NK-92 (cell line): ENCODE data around the gene KIF4A.

Source experiments
- DNase-seq: peaks from one replicate; lab custom pipeline; 2025; ENCODE audit not compliant: unreplicated experiment; lab: John Stamatoyannopoulos, UW

Gene KIF4A

DNA sequence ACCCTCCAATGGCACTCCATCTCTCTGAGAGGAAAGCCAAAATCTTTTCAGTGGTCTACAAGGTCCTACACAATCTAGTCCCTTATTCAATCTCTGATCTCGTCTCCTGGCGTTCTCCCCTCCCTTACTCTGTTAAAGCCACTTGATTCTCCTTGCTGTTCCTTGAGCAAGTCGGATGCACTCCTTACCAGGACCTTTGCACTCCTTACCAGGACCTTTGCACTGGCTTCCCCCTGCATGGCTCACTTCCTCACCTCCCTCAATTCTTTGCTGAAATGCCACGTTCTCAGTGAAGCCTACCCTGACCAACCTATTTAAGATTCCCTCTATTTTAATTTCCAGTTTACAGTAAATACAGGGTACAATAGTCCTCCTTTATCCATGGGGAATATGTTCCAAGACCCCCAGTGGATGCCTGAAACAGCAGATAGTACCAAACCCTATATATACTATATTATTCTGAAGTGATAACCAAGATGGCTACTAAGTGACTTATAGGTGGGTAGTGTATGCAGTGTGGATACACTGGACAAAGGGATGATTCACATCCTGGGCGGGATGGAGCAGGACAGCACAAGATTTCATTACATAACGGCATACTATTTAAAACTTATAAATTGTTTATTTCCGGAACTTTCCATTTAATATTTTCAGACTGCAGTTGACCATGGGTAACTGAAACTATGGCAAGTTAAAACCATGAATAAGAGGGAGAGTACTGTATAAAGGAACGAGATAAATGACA is 148.2 kb downstream of the KIF4A start:
- no peak for DNase-seq

DNA sequence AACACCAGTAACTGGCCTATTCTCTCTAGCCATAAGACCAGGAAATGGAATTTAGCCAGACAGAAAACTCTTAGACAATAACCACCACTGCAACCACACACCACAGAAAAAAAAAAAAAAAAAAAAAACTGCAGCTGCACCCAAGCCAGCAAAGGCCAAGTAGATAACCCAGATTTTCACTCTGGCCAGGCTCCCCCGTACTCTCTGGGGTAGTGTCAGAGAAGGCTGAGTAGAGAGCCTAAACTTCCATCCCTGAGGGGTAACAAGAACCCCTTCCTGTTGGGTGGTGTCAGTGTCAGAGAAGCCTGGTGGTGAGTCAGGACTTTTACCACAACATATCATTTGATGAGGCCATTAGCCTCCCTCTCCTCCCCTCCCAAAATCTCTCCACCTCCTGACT is 149.1 kb downstream of the KIF4A start:
- DNase-seq: no peak

DNA sequence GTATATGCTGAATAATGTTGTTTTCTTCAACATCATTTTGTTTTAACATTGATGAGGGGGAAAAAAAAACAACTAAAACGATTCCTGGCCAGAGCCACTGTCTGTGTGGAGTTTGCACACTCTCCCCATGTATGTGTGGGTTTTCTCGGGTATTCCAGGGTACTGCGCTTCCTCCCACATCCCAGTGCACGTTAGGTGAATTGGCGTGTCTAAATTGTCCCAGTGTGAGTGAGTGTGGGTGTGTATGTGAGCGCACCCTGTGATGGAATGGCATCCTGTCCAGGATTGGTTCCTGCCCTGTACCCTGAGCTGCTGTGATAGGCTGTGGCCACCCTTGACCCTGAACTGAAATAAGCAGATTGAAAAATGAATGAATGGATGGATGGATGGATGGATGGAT is 152.3 kb downstream of the KIF4A start:
- no peak for DNase-seq

DNA sequence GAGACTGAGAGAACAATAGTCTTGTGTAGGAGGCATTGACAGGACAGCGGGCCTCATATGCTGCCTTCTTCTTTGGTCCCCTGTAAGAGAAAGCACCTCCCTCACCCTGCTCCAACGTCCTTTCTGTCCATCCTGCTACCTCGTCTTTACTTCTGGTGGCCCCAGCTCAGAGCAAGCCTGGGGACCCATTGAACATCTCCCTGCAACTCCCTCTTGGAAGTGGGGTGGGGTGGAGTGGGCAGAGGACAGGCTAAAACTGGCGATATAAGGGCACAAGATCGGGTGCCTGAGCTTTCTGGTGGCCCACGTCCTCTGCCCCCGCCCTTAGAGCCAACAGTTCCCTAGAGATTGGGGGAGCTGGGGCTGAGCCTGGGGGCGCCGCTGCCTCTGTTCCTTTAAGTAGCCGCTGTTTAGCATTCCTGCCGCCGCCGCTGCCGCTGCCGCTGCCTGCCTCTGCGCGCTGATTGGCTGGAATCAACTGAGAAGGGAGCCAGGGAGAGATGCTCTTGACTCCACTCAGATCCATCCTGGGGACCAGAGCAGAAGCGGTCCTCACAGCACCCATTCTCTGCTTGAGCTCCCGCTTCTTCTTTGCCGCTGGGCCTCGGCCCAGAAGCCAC is 154.5 kb downstream of the KIF4A start, which contains the start of gene DLG3:
TSS of gene DLG3 (plus strand) at position 510 of the 620 bp plus-strand sequence. CDS start 367 bp downstream, outside the sequence.
- DNase-seq: no peak

DNA sequence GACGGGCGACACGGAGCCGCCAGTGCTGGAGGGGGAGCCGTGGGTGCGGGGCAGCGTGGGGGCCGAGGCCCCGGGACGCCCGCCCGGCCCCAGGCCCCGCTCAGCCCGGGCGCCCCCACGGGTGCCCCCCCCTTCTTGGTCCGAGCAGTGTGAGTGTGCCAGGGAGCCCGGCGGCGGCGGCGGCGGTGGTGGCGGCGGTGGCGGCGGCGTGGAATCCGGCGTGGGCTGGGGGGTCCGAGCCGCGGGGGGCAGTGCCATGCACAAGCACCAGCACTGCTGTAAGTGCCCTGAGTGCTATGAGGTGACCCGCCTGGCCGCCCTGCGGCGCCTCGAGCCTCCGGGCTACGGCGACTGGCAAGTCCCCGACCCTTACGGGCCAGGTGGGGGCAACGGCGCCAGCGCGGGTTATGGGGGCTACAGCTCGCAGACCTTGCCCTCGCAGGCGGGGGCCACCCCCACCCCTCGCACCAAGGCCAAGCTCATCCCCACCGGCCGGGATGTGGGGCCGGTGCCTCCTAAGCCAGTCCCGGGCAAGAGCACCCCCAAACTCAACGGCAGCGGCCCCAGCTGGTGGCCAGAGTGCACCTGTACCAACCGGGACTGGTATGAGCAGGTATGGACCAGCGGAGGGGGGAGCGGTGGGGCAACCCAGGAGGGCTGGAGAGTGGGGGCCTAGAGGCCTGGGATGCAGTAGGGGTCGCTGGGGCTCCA is 155.2 kb downstream of the KIF4A start:
- no peak for DNase-seq

DNA sequence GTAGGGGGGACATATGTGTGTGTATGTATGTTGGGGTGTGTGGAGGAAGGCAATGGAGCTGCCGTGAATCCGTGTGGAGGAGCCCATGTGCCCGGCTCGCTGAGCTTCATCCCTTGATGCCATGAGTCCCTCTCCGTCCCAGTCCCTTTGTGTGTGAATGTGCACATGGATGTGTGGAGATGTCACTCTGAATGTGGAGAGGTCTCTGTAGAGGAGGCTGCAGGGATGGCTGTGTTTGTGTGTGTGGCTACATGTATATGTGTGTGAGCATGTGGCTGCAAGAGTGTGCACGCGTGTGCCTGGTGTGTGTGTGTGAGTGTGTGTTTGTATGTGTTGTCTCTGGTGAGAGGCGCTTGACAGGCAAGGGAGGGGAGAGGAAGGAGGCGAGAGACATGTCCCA is 156.0 kb downstream of the KIF4A start:
- DNase-seq: no peak

DNA sequence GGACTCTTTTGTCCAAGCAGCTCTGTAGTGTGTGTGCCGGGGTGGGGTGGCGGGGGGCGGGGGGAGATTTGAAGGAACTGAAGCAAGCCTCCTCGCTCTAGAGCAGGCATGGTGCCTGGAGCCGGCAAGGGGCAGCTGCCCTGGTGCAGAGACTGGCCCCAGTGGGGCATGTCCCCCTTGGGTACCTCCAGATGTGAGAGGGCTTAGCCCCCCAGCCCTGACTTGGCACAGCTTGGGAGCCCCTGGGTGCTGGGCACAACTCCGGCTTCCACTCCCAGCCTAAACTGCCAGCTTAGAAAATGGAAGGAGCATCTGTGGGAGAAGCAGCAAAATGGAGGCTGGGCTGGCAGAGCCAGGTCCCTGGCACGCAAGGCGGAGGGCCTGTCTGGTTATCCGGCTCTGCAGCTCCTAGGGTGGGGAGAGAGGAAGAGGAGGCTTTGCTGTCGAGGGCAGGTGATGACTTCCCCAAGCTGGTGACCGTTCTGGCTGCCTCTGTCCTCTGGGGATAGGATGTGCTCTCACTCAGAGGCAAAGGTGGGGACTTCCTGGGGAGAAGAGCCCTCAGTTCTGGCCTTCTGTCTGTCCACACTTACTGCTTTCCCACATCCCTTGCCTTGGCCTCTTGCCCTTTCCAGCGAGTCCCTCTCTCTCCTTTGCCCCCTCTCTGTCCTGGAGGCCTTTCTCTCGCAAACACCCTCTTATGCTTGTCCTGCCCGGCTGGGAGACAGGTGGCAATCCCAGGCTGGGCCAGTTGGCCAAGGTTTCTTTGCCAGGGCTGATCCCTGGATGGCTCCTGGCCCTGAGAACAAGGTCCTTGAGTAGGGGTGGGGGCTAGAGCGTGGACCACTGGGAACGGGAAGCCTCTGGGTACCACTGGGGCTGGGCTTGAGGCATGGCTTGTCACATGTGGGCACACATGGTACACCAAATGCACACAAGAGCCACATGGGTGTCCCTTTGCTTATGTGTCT is 156.8 kb downstream of the KIF4A start:
- DNase-seq: no peak

DNA sequence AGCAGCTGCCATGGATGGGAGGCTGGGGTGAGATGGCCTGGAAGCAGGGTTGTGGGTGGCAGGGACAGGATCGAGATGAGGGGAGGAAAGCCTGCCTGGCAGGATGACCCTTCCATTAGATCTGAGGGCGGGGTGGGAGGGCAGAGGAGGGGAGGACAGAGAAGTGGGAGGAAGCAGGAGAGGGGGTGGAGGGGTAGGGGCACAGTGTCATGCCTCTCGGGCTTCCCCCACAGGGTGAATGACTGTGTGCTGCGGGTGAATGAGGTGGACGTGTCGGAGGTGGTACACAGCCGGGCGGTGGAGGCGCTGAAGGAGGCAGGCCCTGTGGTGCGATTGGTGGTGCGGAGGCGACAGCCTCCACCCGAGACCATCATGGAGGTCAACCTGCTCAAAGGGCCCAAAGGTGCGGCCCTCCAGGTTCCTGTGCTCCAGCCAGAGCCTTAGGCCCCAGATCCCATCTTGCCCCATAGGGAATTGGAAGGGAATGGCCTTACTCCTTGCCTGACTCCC is 159.6 kb downstream of the KIF4A start:
- DNase-seq: no peak

DNA sequence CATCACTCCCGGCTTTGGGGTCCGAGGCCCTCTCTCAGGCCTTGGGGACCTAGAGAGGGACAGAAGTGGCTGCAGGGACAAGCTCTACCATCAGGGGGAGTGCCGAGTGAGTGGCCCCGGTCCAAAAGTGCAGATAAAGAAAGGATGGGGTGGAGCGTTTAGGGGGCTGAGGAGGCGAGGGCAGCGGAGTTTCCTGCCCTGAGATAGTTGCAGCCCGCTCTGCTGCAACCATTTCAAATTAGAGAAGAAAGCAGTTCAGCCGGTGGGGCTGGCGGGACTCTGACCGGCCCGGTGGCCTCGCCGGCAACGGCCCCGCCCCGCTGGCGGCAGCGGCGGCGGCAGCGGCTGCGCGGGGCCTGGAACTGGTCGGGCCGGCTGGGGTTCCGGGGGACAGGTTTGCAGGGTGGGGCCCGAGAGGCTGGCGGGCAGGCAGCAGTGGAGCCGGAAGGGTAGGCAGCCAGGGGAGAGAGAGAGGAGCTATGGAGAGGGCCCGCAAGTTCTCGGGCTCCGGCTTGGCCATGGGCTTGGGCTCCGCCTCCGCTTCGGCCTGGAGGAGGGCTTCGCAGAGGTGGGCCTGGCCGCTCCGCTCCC is 162.3 kb downstream of the KIF4A start:
- no peak for DNase-seq

DNA sequence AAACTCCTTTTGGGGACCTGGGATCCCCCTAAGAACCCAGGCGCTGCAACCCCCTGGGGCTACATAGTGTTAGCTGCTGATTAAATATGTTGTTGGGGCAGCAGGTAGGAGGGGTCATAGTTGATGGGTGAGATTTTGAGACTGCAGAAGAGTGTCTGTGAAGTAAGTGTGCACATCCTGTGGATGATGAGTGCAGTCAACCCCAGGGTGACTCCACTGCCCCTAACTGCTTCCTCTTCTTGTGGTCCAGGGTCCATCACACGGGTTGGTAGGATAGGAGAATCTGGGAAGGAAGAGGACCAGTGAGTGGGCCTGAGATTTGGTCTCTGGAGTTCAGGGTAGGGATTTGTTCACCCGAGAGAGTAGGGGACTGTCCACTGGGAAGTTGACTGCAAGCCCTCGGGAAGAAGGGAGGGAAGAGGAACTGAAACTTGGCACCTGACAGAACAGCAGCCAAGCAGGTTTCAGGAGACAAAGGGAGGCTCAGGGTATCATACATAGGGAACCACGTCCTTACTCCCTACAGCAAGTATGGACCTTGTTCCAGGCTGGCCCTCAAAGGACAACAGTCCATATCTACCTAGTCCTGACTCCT is 163.2 kb downstream of the KIF4A start:
- no peak for DNase-seq

DNA sequence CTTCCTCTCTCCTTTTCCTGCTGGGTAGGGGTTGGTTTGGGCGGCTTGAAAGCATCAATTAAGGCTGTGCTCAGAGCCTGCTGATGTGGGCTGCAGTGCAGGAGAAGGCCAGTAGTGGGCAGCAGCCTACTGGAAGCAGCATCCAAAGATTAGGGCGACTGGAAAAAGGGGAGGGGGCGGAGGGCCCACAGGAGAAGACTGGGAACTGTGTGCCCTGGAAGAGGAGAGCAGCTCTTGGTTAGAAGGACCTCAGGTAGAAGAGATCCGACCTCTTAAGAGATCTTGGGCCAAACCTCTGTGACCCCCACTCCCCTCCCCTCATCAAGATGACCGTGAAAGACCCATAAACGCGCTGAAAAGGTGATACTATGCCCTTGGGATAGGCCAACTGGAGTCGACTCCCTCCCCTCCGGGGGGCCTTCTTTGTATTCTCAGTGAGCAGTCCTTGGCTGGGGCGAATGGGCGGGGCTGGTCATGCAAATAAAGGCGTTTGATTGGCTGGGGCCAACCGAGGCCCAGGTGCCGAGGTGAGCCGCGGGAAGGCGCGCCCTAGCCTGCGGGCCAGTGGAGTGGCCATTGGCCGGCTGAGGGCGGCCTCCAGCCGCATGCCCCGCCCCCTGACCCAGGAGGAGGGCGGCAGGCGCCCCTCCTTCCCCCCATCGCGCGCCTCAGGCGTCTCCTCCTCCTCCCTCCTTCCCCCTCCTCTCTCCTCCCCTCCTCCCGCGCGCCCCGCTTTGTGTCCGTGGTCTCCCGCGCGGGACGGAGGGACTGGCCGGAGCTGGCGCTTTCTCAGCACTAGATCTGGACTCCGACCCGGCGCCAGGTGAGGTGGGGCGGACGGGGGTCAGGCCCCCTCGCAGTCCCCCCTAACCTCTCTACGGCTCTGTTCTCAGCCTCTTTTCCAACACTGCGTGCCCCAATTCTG is 164.8 kb downstream of the KIF4A start:
- no peak for DNase-seq

DNA sequence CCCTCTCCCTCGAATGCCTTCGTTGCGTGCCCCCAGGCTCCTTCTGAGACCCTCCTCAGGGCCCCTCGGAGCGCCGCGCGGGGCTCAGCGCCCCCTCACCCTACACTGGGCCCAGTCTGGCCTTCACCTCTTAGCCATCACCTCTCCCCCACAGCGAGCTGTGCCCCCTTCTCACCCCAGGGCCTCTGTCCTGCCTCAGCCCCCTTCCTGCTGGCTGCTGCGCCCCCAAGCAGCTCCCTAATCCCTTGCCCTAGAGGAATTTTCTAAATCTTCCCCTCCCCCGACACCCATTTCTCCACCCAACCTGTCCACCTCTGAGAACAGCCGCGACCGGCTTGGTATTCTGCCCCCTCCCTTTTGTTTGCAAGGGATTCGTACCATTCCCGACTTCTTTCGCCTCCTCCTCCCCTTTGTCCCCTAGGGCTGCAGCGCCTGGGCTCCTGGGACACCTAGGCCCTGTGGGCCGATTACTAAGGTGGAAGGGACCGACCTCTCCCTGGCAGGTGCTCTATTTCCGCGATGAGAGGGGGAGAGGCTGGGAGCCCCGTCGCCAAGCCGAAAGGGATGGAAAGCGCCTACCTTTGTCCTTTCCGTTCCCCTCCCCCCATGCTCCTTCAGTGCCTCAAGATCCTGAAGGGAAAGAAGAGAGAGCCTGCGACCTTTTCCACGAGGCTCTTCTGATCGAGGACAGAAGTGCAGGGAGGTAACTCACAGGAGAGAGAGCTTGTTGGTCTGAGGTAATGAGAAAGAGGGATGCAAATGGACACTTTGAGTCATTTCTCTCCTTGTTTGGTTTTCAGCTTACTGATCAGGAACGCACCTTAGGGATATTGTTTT is 165.7 kb downstream of the KIF4A start:
- DNase-seq: no peak

DNA sequence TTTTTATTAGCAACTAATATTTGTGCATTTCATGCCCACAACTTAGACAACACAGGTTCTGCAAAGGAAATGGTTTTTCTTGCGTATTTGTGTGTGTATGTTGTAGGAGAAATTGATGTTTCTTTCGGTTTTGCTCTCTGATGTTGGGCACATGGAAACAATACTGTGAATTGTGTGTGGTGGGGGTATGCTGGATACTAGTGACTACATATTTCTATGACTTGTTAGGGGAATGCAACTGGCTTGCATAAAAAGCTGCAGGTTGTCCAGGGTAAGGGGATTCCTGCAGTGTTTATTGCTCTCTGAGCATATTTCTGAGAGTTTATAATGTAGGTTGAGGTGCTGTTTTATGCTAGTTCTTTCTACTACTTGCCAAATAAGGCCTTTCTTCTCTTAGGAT is 166.4 kb downstream of the KIF4A start:
- DNase-seq: no peak

DNA sequence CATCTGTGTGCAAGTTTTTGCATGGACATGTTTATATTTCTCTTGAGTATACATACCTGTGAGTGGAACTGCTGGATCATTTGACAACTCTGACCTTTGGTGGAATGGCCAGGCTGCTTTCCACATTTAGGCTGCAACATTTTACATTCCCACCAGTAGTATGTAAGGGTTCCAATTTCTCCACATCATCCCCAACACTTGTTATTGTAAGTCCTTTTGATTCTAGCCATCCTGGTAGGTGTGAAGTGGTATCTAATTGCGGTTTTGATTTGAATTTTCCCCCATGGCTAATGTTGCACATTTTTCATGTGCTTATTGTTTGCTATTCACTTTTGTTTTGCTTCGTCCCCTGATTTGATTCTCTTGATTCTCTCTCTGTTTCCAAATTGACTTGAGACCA is 171.1 kb downstream of the KIF4A start:
- DNase-seq: no peak

DNA sequence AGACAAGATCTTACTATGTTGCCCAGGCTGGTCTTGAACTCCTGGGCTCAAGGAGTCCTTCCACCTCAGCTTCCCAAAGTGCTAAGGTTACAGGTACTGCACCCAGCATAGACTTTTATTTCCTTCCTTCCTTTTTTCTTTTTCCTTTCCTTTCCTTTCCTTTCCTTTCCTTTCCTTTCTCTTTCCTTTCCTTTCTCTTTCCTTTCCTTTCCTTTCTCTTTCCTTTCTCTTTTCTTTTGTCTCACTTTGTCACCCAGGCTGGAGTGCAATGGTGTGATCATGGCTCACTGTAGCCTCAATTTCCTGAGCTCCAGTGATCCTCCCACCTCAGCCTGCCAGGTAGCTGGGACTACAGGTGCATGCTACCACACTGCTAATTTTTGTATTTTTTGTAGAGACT is 174.1 kb downstream of the KIF4A start:
- no peak for DNase-seq

DNA sequence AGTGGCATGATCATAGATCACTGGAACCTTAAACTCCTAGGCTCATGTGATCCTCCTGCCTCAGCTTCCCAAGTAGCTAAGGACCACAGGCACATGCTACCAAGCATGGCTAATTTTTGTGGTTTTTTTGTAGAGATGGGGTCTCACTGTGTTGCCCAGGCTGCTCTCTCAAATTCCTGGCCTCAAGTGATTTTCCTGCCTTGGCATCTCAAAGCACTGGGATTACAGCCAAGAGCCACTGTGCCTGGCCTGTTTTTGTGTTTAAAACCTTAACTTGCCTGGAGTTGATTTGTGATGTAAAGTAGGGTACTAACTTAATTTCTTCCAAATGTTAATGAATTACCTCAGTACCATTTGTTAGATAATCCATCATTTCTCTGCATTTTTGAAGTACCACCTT is 177.1 kb downstream of the KIF4A start:
- no peak for DNase-seq

DNA sequence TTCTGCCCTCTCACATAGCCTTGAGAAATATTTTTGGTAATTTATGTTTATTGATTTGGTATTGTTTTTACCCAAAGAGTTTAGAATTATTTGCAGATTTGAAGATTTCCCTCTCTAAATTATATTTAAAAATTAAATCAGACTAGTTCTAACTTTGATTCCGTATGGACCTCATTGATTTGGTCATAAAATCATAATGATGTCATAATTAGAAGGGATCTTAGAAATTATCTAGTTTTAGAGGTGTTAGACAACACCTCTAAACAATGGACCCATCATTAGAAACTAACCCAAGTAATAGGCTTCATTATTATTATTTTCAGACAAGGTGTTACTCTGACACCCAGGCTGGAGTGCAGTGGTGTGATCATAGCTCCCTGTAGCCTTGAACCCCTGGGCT is 178.8 kb downstream of the KIF4A start:
- no peak for DNase-seq
